ENCODE results near the gene AGAP1.

GRCh38 chr2:235555371-235555770 lies 61.5 kb downstream of the AGAP1 start:
- no peak for TF ChIP-seq GABPA (IDR thresholded peaks at IDR 0.05 in 1 of 2, conservative IDR thresholded peaks at IDR 0.05 in 1 of 2)
- TF ChIP-seq CTCF (IDR thresholded peaks at IDR 0.05; ENCODE audit: low read depth, low read length, missing input control): no peak
- no peak for TF ChIP-seq YY1 (IDR thresholded peaks at IDR 0.05)
- no peak for TF ChIP-seq TAF1 (conservative IDR thresholded peaks at IDR 0.05)
- TF ChIP-seq REST (IDR thresholded peaks at IDR 0.05): no peak

Data from liver (tissue), 3 donors.